DMS 273 (cell line): ENCODE results near the gene DHFR.
A peak's percentile ranks its signal among the peaks of the same experiment; 100 is the strongest.
"Not testable (repeated sequence)": the region's sequence is repeated elsewhere in the genome, so short reads cannot be mapped to it uniquely, and the experiment has no call there.

Source experiments
- DNase-seq: peaks from one replicate; lab custom pipeline; 2025; ENCODE audit not compliant: unreplicated experiment; lab: John Stamatoyannopoulos, UW

Gene DHFR

DNA sequence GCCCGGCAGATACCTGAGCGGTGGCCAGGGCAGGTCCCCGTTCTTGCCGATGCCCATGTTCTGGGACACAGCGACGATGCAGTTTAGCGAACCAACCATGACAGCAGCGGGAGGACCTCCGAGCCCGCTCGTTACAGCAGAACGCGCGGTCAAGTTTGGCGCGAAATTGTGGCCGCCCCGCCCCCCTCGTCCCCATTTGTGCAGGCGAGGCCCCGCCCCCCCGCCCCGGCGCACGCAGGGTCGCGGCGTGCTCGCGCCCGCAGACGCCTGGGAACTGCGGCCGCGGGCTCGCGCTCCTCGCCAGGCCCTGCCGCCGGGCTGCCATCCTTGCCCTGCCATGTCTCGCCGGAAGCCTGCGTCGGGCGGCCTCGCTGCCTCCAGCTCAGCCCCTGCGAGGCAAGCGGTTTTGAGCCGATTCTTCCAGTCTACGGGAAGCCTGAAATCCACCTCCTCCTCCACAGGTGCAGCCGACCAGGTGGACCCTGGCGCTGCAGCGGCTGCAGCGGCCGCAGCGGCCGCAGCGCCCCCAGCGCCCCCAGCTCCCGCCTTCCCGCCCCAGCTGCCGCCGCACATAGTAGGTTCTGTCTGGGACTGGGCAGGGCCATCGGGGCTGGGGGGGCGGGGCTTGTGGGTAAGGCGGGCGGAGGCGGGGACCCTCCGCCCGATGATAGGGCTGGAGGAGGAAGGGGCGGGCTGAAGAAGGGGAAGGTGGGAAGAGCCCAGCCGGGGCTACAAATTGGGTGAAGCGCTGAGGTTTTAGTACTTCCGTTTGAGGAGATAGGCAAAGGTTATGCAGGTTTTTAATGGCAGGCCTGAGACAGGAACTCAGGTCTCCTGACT, at the start of gene DHFR, which contains the start of gene MSH3:
Gene DHFR, minus strand, starts transcription at position 593 of the 840 bp plus-strand sequence. Its CDS starts 494 bp downstream, at position 99.
Gene MSH3, plus strand, starts transcription at position 262 of the 840 bp plus-strand sequence. Its CDS starts 76 bp downstream, at position 338.
- peak; percentile 97 for DNase-seq

DNA sequence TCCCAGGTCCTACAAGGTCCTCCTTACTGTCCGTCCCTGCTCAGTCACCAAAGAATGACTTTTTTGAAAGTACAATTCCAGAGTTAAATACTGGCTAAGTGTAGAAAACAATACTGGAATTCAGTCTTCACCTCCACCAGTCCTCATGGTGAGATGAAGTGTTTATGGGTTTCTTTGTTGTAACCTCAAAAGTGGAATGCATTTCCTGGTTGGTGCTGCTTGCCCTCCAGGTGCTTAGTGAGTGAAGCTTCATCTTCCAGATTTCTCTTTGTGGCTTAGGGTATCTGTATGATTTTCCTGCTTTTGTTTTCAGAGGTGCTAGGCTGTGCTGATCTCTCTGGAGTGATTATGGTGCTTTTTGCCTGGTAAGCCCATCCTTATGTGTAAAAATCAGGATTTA, 49.4 kb upstream of the DHFR start:
- no peak for DNase-seq

DNA sequence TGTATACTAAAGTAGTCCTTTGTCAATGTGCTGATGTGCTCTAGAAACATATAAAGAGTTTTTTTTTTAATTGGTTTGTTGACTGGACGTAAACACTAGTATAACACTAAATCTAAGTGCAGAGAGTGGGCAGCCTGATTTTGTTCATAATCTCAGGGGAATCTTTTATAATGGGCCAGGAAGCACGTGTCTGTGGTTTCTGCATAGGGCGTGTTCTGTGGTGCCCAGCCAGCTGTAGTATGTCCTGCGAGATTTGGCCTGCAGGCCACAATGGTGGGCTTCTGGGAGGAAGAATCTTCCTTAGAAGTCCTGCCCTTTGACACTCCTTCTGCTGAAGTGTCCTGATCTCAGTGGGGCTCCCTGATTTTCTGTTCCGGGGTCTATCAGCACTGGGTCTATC, 49.0 kb upstream of the DHFR start:
- no peak for DNase-seq

- no peak for DNase-seq
These were observed 48.5 kb upstream of the DHFR start for GRCh38 chr5:80703291-80703690.

- DNase-seq = no peak
These were observed 46.8 kb upstream of the DHFR start for GRCh38 chr5:80701597-80701996.

- DNase-seq = no peak
These were observed 43.6 kb upstream of the DHFR start for GRCh38 chr5:80698369-80698768.

DNA sequence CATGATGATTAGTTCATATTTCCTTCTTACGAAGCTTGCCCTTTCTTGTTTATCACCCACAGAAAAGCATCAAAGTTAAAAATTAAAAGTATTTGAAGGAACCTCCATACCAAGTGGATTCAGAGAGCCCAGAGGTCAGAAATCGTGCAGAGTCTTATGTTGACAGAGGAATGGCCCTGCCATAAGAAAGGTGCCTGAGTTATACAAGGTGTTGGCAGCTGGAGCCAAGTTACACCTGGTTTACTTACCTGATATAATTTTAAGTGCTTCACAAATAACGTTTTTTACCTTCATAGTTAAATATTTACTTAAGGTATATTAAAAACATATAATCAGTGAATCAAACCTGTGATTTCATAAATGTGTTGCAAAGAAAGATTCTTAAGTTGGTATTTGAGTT, 42.3 kb upstream of the DHFR start:
- DNase-seq = no peak

DNA sequence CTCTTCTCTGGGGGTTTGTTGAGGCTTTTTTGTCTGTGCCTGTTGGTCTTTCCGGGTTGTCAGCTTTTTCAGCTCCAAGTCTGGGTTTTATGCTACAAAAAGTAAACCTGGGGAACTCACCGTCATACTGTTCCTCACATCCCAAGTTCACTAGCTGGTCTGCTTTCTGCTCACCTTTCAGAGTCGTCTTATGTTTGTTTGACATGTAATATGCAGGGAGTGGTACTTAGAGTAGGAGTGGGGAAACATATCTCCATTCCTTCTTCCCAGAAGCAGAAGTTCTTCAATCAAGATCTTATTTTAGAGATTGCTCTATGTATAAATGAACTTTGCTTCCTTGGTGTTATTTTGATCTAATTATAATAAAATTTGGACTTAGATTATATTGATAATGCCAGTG, 41.7 kb upstream of the DHFR start:
- no peak for DNase-seq

- DNase-seq = no peak
These were observed 40.9 kb upstream of the DHFR start for GRCh38 chr5:80695666-80696065.

GRCh38 chr5:80689627-80690026, 34.8 kb upstream of the DHFR start:
- no peak for DNase-seq

DNA sequence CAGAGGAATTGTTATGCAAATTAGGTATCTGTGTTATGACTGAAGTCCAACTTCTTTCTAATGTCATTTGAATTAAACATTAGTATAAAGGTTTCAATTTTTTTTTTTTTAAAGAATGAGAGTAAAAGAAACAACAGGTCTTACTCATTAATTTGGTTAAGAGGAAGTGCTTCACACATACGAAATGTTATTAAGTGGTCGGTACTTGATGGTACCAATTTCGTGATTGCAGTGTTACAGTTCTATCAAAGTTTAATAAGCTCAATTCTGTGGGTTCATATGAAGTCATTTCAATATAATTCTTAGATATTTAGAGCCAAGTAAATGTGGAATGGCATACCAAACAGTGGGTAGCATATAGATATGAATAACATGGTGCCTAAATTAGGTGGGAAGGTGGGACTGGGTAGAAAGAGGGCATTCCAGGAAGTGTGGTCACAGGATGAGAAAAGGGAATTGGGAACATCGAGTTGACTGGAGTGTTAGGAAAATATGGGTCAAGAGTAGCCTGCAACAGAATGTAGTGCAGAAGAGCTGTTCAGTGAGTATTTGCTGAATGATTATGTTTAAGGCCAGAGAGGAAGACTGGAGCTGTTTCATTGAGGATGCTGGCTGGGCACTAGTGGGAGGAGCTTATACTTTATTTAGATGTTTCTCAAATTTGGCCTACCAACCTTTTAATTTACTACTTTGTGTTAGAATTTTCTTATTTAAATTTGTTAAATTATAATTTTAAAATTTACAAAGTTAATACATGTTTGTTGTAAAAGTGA, 34.1 kb upstream of the DHFR start:
- DNase-seq = no peak

GRCh38 chr5:80686757-80687156, 32.0 kb upstream of the DHFR start:
- peak; percentile 39 for DNase-seq

- no peak for DNase-seq
These were observed 21.9 kb upstream of the DHFR start for GRCh38 chr5:80676706-80677105.

DNA sequence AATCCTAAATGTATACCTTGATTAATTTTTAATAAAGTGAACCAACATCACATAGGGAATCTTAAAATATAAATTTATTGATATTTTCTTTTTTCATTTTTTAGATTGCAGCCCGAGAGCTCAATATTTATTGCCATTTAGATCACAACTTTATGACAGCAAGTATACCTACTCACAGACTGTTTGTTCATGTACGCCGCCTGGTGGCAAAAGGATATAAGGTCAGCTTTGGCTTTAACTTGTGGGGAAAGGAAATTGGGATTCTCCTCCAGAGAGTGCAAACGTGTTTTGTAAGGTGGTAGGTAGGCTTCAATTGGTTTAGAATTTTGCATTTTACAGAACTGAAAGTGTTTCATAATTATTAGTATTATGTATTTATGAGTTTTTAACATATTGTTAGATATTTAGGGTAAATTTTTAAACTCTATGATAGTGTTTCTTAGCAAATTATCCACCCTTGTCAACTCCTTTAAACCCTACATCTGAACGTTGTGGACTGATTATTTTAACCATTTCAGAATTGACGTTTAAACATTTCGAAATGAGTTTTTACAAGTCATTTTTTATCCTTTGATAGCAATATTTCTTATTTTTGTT, 17.5 kb upstream of the DHFR start:
- DNase-seq = peak; percentile 83

GRCh38 chr5:80668016-80668969, 13.5 kb upstream of the DHFR start:
- no peak for DNase-seq

- DNase-seq = no peak
These were observed 12.6 kb upstream of the DHFR start for GRCh38 chr5:80667384-80667783.

- DNase-seq = no peak
These were observed 10.3 kb upstream of the DHFR start for GRCh38 chr5:80665057-80665456.

GRCh38 chr5:80662108-80662507, 7.3 kb upstream of the DHFR start:
- no peak for DNase-seq

- not testable (repeated sequence) for DNase-seq
These were observed 5.9 kb upstream of the DHFR start for GRCh38 chr5:80660661-80661060.

DNA sequence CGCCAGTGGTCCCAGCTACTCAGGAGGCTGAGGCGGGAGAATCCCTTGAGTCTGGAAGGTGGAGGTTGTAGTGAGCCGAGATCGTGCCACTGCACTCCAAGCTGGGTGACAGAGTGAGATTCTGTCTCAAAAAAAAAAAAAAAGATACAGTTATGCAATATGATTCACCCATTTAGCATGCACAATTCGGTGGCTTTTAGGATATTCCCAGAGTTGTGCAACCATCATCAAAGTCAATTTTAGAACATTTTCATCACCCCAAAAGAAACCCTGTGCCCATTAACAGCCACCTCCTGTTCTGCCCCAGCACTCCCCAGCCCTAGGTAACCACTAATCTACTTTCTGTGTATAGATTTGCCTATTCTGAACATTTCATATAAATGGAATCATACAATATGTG, 4.3 kb upstream of the DHFR start:
- DNase-seq = no peak

DNA sequence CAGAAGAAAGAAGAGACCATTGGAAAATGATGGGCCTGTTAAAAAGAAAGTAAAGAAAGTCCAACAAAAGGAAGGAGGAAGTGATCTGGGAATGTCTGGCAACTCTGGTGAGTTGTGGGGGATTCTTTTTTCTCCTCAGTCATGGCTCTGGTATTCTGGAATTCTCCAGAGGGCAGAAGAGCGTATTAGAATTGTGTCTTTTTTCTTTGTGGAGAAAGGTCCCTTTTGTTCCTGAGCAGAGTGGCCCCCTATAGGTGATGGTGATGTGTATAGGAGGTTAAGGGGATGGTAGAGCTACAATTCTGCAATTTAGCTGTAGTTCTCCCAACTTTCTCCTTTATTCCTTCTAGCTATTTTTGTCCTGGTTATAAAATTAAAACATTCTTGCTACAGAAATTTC, 1.6 kb upstream of the DHFR start:
- no peak for DNase-seq
